Neural progenitor cell (in vitro differentiated cells): Measurements from ENCODE around the gene NAA25.

Experiments used
- EZH2phosphoT487 ChIP-seq: fragments of 200-600 bp; sonication (generic); IDR thresholded peaks from 2 replicates; pipeline ENCODE4 v1.6.1; 2017; ENCODE audit warnings: antibody characterized with exemption
- TF ChIP-seq, protein P1 (sequence below): fragments of 200-600 bp; sonication (generic); IDR thresholded peaks from 2 replicates; pipeline ENCODE4 v1.5.1; 2017; ENCODE audit warnings: antibody characterized with exemption, mild to moderate bottlenecking

DNA sequence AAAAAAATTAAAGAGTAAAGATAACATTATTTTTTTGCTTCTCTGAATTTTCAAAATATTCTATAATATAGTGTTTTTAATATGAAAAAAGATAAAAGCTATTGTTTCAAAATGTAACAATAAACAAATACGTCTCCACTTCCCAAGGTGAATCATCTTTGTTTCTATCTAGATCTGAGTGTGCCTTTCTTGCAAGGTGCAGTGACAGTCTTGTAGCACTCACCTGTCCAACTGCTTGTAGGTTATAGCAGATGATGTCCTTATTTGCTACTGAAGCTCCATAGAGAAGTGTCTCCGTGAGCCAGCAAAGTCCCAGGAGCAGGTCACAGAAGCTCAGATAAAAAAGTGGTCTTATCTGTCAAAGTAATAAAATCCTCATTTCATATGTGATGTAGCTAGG, 117.0 kb downstream of the NAA25 start:
- no peak for TF ChIP-seq EZH2phosphoT487
- TF ChIP-seq, protein P1, sequence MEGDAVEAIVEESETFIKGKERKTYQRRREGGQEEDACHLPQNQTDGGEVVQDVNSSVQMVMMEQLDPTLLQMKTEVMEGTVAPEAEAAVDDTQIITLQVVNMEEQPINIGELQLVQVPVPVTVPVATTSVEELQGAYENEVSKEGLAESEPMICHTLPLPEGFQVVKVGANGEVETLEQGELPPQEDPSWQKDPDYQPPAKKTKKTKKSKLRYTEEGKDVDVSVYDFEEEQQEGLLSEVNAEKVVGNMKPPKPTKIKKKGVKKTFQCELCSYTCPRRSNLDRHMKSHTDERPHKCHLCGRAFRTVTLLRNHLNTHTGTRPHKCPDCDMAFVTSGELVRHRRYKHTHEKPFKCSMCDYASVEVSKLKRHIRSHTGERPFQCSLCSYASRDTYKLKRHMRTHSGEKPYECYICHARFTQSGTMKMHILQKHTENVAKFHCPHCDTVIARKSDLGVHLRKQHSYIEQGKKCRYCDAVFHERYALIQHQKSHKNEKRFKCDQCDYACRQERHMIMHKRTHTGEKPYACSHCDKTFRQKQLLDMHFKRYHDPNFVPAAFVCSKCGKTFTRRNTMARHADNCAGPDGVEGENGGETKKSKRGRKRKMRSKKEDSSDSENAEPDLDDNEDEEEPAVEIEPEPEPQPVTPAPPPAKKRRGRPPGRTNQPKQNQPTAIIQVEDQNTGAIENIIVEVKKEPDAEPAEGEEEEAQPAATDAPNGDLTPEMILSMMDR = no peak
